ENCODE results near the gene PCDH19.

Gene PCDH19

DNA sequence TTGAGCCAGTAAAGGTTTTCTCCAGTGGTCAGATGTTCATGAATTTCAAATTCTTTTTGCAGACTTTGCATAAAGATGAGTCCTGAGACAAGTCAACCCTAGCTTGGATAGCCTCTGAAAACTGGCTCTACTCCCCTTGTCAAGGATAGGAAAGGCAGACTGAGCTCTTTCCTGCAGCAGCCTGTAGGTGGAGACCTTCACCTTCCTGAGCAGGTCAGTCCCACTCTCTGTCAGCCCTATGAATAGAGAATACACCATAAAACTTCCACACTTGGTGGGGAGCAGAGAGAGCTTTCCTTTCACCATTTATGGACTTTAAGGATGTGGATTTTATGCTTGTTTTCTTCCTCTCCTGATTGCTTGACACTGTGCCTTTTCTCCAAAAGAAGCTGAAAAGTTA, 41.9 kb downstream of the PCDH19 start:
- no peak overlapping the region for H3K4me3 ChIP-seq (ENCODE audit: low read depth, low read length)
- in situ Hi-C loops (cut with HindIII; ENCODE audit: low sequenced_read_pairs) = no loop called here
- no peak for DNase-seq (ENCODE audit: low read depth, low spot score)
- TF ChIP-seq, protein P1, sequence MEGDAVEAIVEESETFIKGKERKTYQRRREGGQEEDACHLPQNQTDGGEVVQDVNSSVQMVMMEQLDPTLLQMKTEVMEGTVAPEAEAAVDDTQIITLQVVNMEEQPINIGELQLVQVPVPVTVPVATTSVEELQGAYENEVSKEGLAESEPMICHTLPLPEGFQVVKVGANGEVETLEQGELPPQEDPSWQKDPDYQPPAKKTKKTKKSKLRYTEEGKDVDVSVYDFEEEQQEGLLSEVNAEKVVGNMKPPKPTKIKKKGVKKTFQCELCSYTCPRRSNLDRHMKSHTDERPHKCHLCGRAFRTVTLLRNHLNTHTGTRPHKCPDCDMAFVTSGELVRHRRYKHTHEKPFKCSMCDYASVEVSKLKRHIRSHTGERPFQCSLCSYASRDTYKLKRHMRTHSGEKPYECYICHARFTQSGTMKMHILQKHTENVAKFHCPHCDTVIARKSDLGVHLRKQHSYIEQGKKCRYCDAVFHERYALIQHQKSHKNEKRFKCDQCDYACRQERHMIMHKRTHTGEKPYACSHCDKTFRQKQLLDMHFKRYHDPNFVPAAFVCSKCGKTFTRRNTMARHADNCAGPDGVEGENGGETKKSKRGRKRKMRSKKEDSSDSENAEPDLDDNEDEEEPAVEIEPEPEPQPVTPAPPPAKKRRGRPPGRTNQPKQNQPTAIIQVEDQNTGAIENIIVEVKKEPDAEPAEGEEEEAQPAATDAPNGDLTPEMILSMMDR (IDR thresholded peaks at IDR 0.05; ENCODE audit: low read depth, low read length) = peak; percentile 30

DNA sequence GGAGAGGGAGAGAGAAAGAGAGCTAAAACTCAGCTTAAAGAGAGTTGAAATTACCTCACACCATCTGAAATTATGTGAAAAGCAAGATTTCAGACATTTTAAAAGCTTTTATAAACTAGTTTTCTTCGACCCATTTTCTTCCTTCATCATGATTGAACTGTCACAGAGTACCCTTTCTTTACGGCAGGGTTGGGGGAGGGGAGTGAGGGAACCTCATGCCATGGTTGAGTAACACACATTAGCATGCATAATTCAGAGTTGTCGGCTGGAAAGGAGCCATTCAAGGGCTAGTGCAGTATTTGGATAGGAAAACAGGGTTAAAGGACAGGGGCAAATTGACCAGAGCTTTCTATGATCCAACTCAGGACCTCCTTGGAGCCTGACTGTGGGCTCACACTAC, 46.2 kb downstream of the PCDH19 start:
- DNase-seq (ENCODE audit: low read depth, low spot score) = no peak
- TF ChIP-seq, protein P1 (IDR thresholded peaks at IDR 0.05; ENCODE audit: low read depth, low read length) = no peak
- no peak overlapping the region for H3K4me3 ChIP-seq (ENCODE audit: low read depth, low read length)
- in situ Hi-C loops (cut with HindIII; ENCODE audit: low sequenced_read_pairs) = no loop called here

DNA sequence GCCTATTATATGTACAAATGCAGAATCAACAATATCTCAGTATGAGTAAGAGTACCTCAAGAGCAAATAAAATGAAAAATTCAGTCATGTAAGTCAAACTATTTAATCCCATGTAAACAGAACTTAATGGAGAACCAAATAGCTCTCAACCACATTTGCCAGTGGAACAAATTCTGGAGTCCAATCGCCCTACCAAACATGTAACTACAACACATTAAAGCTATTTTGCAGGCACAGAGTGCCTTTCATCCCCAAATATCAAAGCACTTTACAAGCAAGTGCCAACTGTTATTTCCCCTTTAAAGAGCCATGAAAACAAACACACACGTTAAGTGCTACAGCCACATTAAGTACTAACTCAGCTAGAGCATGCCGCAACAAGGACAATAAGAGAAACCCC, 51.3 kb downstream of the PCDH19 start:
- no peak for DNase-seq (ENCODE audit: low read depth, low spot score)
- in situ Hi-C loops (cut with HindIII; ENCODE audit: low sequenced_read_pairs) = no loop called here
- TF ChIP-seq, protein P1 (IDR thresholded peaks at IDR 0.05; ENCODE audit: low read depth, low read length) = no peak
- H3K4me3 ChIP-seq (ENCODE audit: low read depth, low read length) = no peak overlapping the region

DNA sequence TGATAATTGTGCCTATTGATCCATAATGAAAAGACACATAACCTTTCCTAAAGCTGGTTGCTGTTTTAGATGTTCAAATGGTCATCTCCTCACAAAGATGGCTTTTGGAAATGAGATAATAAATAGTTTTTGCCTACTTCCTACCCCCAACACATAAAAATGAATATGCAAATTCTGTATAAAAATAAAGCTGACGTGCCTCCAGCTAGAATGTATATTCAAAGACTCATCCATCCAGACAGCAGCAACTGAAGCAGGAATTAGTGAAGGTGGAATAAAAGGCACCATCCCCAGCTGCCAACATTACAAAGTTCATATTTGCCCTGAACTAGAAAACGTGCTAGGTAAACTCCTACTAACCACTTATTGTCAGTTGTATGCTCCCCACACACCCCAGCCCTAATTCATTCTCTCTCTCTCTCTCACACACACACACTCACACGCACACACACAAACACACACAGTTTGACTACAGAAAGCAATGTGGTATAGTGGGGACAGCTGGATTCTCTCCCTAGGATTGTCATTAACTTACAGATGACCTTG, 53.6 kb downstream of the PCDH19 start:
- in situ Hi-C loops (cut with HindIII; ENCODE audit: low sequenced_read_pairs) = no loop called here
- no peak for DNase-seq (ENCODE audit: low read depth, low spot score)
- no peak overlapping the region for H3K4me3 ChIP-seq (ENCODE audit: low read depth, low read length)
- TF ChIP-seq, protein P1 (IDR thresholded peaks at IDR 0.05; ENCODE audit: low read depth, low read length) = no peak

DNA sequence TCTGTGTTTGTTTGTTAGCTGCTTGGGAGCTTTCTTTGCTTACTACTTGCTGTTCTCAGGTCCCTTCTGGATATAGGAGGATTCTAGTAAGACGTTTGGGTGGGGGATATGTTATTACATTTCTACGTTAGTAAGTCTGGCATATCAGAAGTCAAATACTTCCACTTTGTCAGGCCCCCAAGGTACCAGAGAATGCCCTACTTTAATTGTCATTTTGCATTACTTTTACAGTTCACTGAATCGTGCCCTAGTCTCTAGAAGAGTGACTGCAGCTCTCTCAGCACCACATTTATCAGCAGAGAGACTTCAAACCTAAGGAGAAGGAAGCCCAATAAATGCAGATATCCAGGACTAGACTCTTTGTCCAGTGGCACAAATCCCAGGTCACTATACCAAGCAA, 54.4 kb downstream of the PCDH19 start:
- in situ Hi-C loops (cut with HindIII; ENCODE audit: low sequenced_read_pairs) = no loop called here
- no peak overlapping the region for H3K4me3 ChIP-seq (ENCODE audit: low read depth, low read length)
- no peak for DNase-seq (ENCODE audit: low read depth, low spot score)
- TF ChIP-seq, protein P1 (IDR thresholded peaks at IDR 0.05; ENCODE audit: low read depth, low read length) = no peak

DNA sequence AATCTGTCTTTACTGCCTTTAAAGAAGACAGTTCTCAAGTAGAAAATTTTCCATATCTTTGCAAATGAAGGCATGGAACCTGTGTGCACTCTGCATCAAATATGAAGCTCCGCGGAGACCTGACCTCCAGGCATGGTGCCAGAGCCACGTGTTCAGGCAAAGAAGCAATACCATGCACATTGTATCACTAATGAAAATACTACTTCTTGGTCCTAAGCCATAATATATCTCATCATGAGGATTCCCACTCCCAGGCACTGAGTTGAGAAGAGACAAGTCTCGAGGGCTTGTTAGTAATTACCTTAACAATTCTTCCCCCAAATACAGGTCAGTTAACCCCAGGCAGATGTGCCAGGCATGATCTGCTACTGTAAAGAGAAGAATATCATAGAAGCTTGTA, 56.7 kb downstream of the PCDH19 start:
- no peak for DNase-seq (ENCODE audit: low read depth, low spot score)
- no peak overlapping the region for H3K4me3 ChIP-seq (ENCODE audit: low read depth, low read length)
- TF ChIP-seq, protein P1 (IDR thresholded peaks at IDR 0.05; ENCODE audit: low read depth, low read length) = no peak
- in situ Hi-C loops (cut with HindIII; ENCODE audit: low sequenced_read_pairs) = no loop called here

All from astrocyte of the spinal cord (primary cell).